Panc1 (cell line): ENCODE results near the gene RAD51D.

ENCODE experiments used
- CTCF ChIP-seq: fragments of 450-650 bp; IDR thresholded peaks from 2 replicates; pipeline ENCODE4 v1.5.1; 2017; ENCODE audit warnings: mild to moderate bottlenecking
- POLR2AphosphoS5 ChIP-seq: IDR thresholded peaks from 2 replicates; pipeline ENCODE4 v1.6.1; 2012; ENCODE audit warnings: mild to moderate bottlenecking, low read depth, low read length, moderate library complexity
- TCF7L2 ChIP-seq: IDR thresholded peaks from 2 replicates; pipeline ENCODE4 v1.6.1; 2011; ENCODE audit warnings: mild to moderate bottlenecking, low read depth, low read length, inconsistent platforms

GRCh38 chr17:35082073-35082657 lies 37.5 kb downstream of the RAD51D start:
- TF ChIP-seq CTCF (no peak), TCF7L2 (no peak), POLR2AphosphoS5 (no peak)
